ENCODE results near the gene PSME4. TPM values are rescaled to one million over a fixed set of nuclear protein-coding genes. Genes with fewer than 3 reads are reported as not detected.
"Not testable (repeated sequence)": the region's sequence is repeated elsewhere in the genome, so short reads cannot be mapped to it uniquely, and the experiment has no call there.

PSME4 gene
- polyA plus RNA-seq, 3 donors = 55.1 to 67.3 (median 64.1) TPM

GRCh38 chr2:53987336-53987921, 16.6 kb upstream of the PSME4 start:
- peak in 2 of 11 donors; percentile 18 to 22 for DNase-seq (ENCODE audit: extremely low read depth in 1 of 11, low read depth in 9 of 11, low spot score in 4 of 11)

GRCh38 chr2:53985646-53986045, 14.9 kb upstream of the PSME4 start:
- DNase-seq (ENCODE audit: extremely low read depth in 1 of 11, low read depth in 9 of 11, low spot score in 4 of 11) = peak in 1 of 11 donors; percentile 20

GRCh38 chr2:53969968-53970723, 647 bp downstream of the PSME4 start:
- peak in 5 of 11 donors; percentile 23 to 60 (median 33) for DNase-seq (ENCODE audit: extremely low read depth in 1 of 11, low read depth in 9 of 11, low spot score in 4 of 11)

- DNase-seq (ENCODE audit: extremely low read depth in 1 of 11, low read depth in 9 of 11, low spot score in 4 of 11) = peak in 4 of 11 donors; percentile 26 to 56 (median 36)
Measured at GRCh38 chr2:53969285-53969967, 1.4 kb downstream of the PSME4 start.

GRCh38 chr2:53964987-53965687, 5.7 kb downstream of the PSME4 start:
- DNase-seq (ENCODE audit: extremely low read depth in 1 of 11, low read depth in 9 of 11, low spot score in 4 of 11) = no peak

GRCh38 chr2:53964257-53964952, 6.4 kb downstream of the PSME4 start:
- no peak for DNase-seq (ENCODE audit: extremely low read depth in 1 of 11, low read depth in 9 of 11, low spot score in 4 of 11)

GRCh38 chr2:53961478-53962216, 9.1 kb downstream of the PSME4 start:
- DNase-seq (ENCODE audit: extremely low read depth in 1 of 11, low read depth in 9 of 11, low spot score in 4 of 11) = not testable (repeated sequence)

- no peak for DNase-seq (ENCODE audit: extremely low read depth in 1 of 11, low read depth in 9 of 11, low spot score in 4 of 11)
Measured at GRCh38 chr2:53960476-53960875, 10.3 kb downstream of the PSME4 start.

- DNase-seq (ENCODE audit: extremely low read depth in 1 of 11, low read depth in 9 of 11, low spot score in 4 of 11) = no peak
Measured at GRCh38 chr2:53958443-53958842, 12.3 kb downstream of the PSME4 start.

- DNase-seq (ENCODE audit: extremely low read depth in 1 of 11, low read depth in 9 of 11, low spot score in 4 of 11) = no peak
Measured at GRCh38 chr2:53952519-53952918, 18.3 kb downstream of the PSME4 start.

- no peak for DNase-seq (ENCODE audit: extremely low read depth in 1 of 11, low read depth in 9 of 11, low spot score in 4 of 11)
Measured at GRCh38 chr2:53949457-53949856, 21.3 kb downstream of the PSME4 start.

- DNase-seq (ENCODE audit: extremely low read depth in 1 of 11, low read depth in 9 of 11, low spot score in 4 of 11) = no peak
Measured at GRCh38 chr2:53945538-53945937, 25.3 kb downstream of the PSME4 start.

- DNase-seq (ENCODE audit: extremely low read depth in 1 of 11, low read depth in 9 of 11, low spot score in 4 of 11) = no peak
Measured at GRCh38 chr2:53944542-53944941, 26.3 kb downstream of the PSME4 start.

- DNase-seq (ENCODE audit: extremely low read depth in 1 of 11, low read depth in 9 of 11, low spot score in 4 of 11) = no peak
Measured at GRCh38 chr2:53942280-53942679, 28.5 kb downstream of the PSME4 start.

- DNase-seq (ENCODE audit: extremely low read depth in 1 of 11, low read depth in 9 of 11, low spot score in 4 of 11) = no peak
Measured at GRCh38 chr2:53941749-53942148, 29.0 kb downstream of the PSME4 start.

- no peak for DNase-seq (ENCODE audit: extremely low read depth in 1 of 11, low read depth in 9 of 11, low spot score in 4 of 11)
Measured at GRCh38 chr2:53939656-53940055, 31.1 kb downstream of the PSME4 start.

- no peak for DNase-seq (ENCODE audit: extremely low read depth in 1 of 11, low read depth in 9 of 11, low spot score in 4 of 11)
Measured at GRCh38 chr2:53938904-53939303, 31.9 kb downstream of the PSME4 start.

- DNase-seq (ENCODE audit: extremely low read depth in 1 of 11, low read depth in 9 of 11, low spot score in 4 of 11) = no peak
Measured at GRCh38 chr2:53933329-53933728, 37.5 kb downstream of the PSME4 start.
